ENCODE data around the gene PLD5.
A peak's percentile ranks its signal among the peaks of the same experiment; 100 is the strongest.
"Not testable (repeated sequence)": the region's sequence is repeated elsewhere in the genome, so short reads cannot be mapped to it uniquely, and the experiment has no call there.

The PLD5 gene

DNA sequence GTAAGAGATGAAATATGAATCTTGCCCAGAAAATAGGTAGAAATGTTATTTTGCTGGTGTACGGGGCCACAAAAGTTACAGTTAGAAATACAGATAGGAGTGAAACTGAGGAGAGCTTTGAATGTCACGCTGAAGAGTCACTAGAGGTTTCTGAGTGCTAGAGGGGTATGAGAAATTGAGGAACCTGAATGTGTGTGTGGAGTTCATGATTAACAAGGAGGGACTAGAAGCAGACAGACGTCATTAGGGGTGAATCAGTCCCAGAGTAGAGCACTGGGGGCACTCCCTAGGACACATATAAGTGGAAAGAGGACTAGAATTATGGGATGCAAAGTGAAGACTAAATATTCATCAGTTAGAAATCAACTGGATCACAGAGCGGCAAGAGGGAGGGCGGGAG is 336.7 kb downstream of the PLD5 start:
- DNase-seq (ENCODE audit: low read depth), result no peak

DNA sequence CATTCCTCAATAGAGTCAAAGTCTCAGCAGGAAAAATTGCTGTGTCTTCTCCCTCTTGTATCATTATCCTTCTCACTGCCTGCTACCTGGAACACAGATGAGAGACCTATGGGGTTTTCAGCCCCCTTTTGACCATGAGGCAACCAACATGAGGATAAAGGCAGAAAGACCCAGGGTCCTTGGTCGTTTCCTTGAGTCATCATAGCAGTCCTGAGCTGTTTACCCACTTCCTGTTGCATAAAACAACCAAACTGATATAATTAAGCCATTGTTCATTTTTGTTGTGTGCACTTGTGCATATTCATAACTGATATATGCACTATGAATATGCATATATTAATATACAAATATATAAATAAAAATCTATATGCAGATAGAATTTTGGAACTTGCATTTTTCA is 337.3 kb downstream of the PLD5 start:
- no peak for DNase-seq (ENCODE audit: low read depth)
- TF ChIP-seq, protein P1, sequence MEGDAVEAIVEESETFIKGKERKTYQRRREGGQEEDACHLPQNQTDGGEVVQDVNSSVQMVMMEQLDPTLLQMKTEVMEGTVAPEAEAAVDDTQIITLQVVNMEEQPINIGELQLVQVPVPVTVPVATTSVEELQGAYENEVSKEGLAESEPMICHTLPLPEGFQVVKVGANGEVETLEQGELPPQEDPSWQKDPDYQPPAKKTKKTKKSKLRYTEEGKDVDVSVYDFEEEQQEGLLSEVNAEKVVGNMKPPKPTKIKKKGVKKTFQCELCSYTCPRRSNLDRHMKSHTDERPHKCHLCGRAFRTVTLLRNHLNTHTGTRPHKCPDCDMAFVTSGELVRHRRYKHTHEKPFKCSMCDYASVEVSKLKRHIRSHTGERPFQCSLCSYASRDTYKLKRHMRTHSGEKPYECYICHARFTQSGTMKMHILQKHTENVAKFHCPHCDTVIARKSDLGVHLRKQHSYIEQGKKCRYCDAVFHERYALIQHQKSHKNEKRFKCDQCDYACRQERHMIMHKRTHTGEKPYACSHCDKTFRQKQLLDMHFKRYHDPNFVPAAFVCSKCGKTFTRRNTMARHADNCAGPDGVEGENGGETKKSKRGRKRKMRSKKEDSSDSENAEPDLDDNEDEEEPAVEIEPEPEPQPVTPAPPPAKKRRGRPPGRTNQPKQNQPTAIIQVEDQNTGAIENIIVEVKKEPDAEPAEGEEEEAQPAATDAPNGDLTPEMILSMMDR (conservative IDR thresholded peaks at IDR 0.05; ENCODE audit: control insufficient read depth, insufficient read depth, low read depth, low read length), result no peak
- H3K4me3 ChIP-seq (ENCODE audit: control insufficient read depth, low read depth, low read length), result no peak overlapping the region

More for the DNA sequence above, 336.7 kb downstream of the PLD5 start:
- no peak overlapping the region for H3K4me3 ChIP-seq (ENCODE audit: control insufficient read depth, low read depth, low read length)
- TF ChIP-seq, protein P1 (conservative IDR thresholded peaks at IDR 0.05; ENCODE audit: control insufficient read depth, insufficient read depth, low read depth, low read length), result no peak

DNA sequence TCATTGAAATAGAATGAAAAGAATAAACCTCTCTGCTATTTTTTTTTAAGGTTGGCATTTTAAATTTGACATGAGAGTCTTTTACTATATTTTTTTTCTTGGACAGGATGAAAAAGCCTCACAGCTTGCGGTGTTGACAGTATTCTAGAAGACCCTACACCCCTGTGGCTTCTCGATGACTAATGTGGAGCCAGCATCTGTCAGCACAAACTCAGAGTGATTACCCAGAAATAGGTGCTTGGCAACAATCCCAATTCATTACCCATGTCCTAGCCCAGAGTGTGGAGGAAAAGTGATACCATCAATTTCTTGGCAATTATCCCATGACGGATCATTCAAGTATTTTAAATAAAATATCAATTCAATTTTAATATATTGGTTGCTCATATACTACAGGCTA is 338.8 kb downstream of the PLD5 start:
- TF ChIP-seq, protein P1 (conservative IDR thresholded peaks at IDR 0.05; ENCODE audit: control insufficient read depth, insufficient read depth, low read depth, low read length), result no peak
- DNase-seq (ENCODE audit: low read depth), result peak; percentile 13
- H3K4me3 ChIP-seq (ENCODE audit: control insufficient read depth, low read depth, low read length), result no peak overlapping the region

DNA sequence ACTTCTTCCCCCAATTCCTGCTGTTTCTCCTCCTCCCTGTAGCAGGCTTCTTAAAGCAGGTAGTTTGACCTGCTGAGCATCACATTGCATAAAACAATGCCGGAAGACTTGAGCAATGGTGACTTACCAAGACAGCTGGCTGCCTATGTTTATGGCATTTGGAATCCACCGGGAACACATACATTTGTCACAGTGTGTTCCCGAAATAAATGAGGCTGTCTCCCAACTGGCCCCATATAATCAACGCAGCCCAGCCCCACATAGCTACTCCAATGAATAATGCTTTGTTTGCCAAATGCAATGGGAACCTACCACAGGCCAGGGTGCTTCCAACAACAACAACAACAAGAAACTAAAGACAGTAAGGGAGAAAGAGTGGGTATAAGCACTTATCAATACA is 339.5 kb downstream of the PLD5 start:
- no peak for DNase-seq (ENCODE audit: low read depth)
- H3K4me3 ChIP-seq (ENCODE audit: control insufficient read depth, low read depth, low read length), result no peak overlapping the region
- TF ChIP-seq, protein P1 (conservative IDR thresholded peaks at IDR 0.05; ENCODE audit: control insufficient read depth, insufficient read depth, low read depth, low read length), result no peak

DNA sequence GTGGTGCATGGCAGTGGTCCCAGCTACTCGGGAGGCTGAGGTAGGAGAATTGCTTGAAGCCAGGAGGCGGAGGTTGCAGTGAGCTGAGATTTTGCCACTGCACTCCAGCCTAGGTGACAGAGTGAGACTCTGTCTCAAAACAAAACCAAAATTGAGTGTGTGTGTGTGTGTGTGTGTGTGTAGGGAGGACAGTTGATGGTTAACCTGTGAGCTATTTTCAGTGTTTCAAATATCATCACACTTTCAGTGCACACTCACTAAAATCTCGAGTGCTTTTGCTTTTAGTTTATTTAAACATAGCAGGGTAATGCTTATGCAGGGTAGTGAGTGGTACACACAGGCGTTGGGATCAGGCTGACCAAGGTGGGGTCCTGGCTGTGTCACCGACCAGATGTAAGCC is 344.7 kb downstream of the PLD5 start:
- H3K4me3 ChIP-seq (ENCODE audit: control insufficient read depth, low read depth, low read length); DNase-seq (ENCODE audit: low read depth): not testable (repeated sequence)

DNA sequence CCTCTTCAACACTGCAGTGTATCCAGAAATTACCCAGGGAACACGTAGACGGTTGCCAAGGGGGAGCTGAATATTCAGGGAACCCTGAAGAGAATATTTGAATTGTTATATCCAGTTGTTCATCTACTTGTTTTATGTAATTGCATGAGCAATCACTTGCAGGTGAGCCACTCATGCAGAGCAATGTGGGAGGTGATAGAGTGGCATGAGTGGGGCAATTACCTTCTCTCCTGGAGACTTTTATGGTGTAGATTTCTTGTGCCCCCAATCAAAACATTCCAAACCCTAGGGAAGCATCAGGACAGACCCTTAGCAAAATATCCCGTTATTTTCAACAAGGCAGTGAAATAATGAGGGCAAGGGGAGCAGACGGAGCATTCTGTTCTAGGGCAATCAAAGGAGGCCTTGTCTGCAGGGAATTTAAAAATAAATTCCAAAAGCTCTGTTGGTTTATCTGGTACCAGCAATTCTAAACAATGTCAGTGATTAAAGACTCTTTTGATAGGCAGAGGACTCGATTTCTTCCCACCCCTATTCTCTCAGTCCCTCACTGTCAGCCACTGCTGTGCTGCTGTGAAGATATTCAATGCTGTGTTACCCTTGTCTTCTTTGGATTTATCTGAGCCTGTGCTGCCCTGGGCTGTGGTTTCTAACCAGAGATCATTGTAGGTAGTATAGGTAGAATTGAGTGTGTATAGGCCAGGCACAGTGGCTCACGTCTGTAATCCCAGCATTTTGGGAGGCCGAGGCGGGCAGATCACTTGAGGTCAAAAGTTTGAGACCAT is 345.4 kb downstream of the PLD5 start:
- DNase-seq (ENCODE audit: low read depth), result no peak
- H3K4me3 ChIP-seq (ENCODE audit: control insufficient read depth, low read depth, low read length), result no peak overlapping the region
- TF ChIP-seq, protein P1 (conservative IDR thresholded peaks at IDR 0.05; ENCODE audit: control insufficient read depth, insufficient read depth, low read depth, low read length), result no peak

DNA sequence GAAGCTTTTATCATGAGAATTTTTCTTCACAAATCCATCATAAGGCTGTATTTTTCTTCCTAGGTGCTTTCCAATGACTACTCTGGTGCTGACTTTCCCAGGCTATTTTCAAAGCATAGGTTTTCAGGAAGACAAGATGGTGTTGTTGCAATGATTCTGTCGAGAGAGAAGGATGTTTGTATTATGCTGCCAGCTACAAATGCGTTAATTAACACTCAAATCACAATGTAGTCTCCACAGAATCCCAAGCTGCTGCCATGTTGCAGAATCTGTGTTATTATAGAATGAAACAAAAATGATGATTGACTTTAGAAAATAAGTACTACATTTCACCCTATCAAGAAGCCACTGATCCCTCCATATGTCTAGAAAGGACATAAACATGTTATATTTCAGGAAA is 346.1 kb downstream of the PLD5 start:
- no peak for DNase-seq (ENCODE audit: low read depth)
- TF ChIP-seq, protein P1 (conservative IDR thresholded peaks at IDR 0.05; ENCODE audit: control insufficient read depth, insufficient read depth, low read depth, low read length), result no peak
- no peak overlapping the region for H3K4me3 ChIP-seq (ENCODE audit: control insufficient read depth, low read depth, low read length)

Data from fibroblast of mammary gland (primary cell).